Esophagus muscularis mucosa (tissue), 3 donors: Measurements from ENCODE around the gene PXDN.

ENCODE experiments used
- POLR2A ChIP-seq: fragments of 450-650 bp; IDR thresholded peaks from one replicate; pipeline ENCODE4 v1.6.1; 2017; ENCODE audit warnings: antibody characterized with exemption, moderate library complexity, mild to moderate bottlenecking, low read depth
- POLR2AphosphoS5 ChIP-seq, 2 donors: sonication (generic); formaldehyde crosslinking; IDR thresholded peaks; one replicate each; pipeline ENCODE4 v1.6.1; 2017; ENCODE audit warnings: antibody characterized with exemption in 2 of 2
- TF ChIP-seq, protein P1 (sequence below), 3 experiments: fragments of 200-600 bp in 2 of 3; fragments of 450-650 bp in 1 of 3; sonication (generic) in 2 of 3; IDR thresholded peaks; one replicate each; pipeline ENCODE4 v1.5.1; 2017 to 2019; ENCODE audit warnings: antibody characterized with exemption in 3 of 3, mild to moderate bottlenecking in 2 of 3, moderate library complexity in 1 of 3

DNA sequence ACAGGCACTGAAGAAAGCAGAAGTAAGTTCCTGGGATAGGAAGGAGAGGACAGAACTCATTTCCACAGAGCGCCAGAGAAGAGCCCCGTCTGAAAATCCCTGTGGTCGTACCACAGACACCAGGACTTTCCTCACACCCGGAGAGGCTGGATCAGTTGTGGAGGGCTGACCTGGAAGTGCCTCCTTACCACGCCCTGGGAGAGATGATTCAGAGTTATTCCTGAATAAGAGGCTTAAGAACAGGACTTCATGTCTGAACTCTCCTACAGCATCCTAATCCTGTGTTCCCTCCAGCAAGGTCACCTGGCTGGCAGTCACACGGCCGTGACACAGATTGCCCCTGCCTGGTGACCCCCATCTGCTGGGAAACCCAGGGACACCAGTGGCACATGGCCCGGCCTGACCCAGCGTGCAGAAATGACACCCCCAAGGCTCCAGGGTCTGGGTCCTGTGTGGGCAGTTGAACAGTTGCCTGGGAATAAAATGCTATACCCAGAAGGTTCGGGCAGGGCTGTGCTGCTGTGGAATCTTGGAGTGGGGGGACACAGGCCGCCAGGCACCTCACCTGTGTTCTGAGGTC is 105.9 kb downstream of the PXDN start:
- TF ChIP-seq, protein P1, sequence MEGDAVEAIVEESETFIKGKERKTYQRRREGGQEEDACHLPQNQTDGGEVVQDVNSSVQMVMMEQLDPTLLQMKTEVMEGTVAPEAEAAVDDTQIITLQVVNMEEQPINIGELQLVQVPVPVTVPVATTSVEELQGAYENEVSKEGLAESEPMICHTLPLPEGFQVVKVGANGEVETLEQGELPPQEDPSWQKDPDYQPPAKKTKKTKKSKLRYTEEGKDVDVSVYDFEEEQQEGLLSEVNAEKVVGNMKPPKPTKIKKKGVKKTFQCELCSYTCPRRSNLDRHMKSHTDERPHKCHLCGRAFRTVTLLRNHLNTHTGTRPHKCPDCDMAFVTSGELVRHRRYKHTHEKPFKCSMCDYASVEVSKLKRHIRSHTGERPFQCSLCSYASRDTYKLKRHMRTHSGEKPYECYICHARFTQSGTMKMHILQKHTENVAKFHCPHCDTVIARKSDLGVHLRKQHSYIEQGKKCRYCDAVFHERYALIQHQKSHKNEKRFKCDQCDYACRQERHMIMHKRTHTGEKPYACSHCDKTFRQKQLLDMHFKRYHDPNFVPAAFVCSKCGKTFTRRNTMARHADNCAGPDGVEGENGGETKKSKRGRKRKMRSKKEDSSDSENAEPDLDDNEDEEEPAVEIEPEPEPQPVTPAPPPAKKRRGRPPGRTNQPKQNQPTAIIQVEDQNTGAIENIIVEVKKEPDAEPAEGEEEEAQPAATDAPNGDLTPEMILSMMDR (IDR thresholded peaks at IDR 0.05): no peak
- TF ChIP-seq POLR2AphosphoS5 (IDR thresholded peaks at IDR 0.05): no peak
- TF ChIP-seq POLR2A: no peak
